Right lobe of liver (tissue), 6 donors: Measurements from ENCODE around the gene LRIT2. TPM values are rescaled to one million over a fixed set of nuclear protein-coding genes. Genes with fewer than 3 reads are reported as not detected.

ENCODE experiments used
- ATAC-seq, 4 donors: fragments of 200-7000 bp; cut with Tn5 transposase; one replicate each; pipeline ENCODE4 v1.9.1; 2020; ENCODE audit warnings: mild to moderate bottlenecking in 4 of 4, moderate library complexity in 4 of 4
- DNase-seq, 3 donors: peaks; one replicate each; pipeline ENCODE4 v3.0.0-alpha.2; 2020
- H3K27ac ChIP-seq, 3 donors: fragments of 200-600 bp; one replicate each; pipeline ENCODE4 v1.8.0; 2022
- H3K27me3 ChIP-seq, 2 donors: fragments of 200-600 bp; one replicate each; pipeline ENCODE4 v1.8.0; 2022
- H3K36me3 ChIP-seq, 4 donors: fragments of 200-600 bp; sonication (generic) in 1 of 4; one replicate each; pipeline versions ENCODE4 v1.5.1 to v1.8.0; 2017 to 2022; ENCODE audit warnings: control low read depth in 1 of 4
- H3K4me1 ChIP-seq, 4 donors: fragments of 200-600 bp; sonication (generic) in 1 of 4; one replicate each; pipeline versions ENCODE4 v1.5.1 to v1.8.0; 2017 to 2022; ENCODE audit warnings: control low read depth in 1 of 4
- H3K4me3 ChIP-seq, 3 donors: fragments of 200-600 bp; one replicate each; pipeline ENCODE4 v1.8.0; 2022
- H3K9me3 ChIP-seq, 4 donors: fragments of 200-600 bp; sonication (generic) in 1 of 4; one replicate each; pipeline versions ENCODE4 v1.5.1 to v1.8.0; 2017 to 2022; ENCODE audit warnings: control low read depth in 1 of 4
- CTCF ChIP-seq, 4 donors: fragments of 200-600 bp in 3 of 4; fragments of 450-650 bp in 1 of 4; IDR thresholded peaks; one replicate each; pipeline versions ENCODE4 v1.5.1 to v1.8.0; 2016 to 2022; ENCODE audit warnings: antibody characterized with exemption in 4 of 4, mild to moderate bottlenecking in 2 of 4
- POLR2A ChIP-seq: fragments of 450-650 bp; IDR thresholded peaks from one replicate; pipeline ENCODE4 v1.6.1; 2017; ENCODE audit warnings: antibody characterized with exemption, mild to moderate bottlenecking
- WGBS: methylation state at CpG from one replicate; pipeline ENCODE4 v1.1.6; 2018; ENCODE audit warnings: low coverage, low lambda C conversion rate; ENCODE audit not compliant: insufficient coverage; ENCODE audit errors: missing lambda C conversion rate; 5-methylcytosine and 5-hydroxymethylcytosine counted together
- intact Hi-C, 2 donors: fragments of 100-400 bp; cut with DNase I; formaldehyde crosslinking; loops; one replicate each; pipeline versions ENCODE4 v1.11.2 to v1.14.1; 2022
- total RNA-seq, 6 experiments: library from RNA; depleted of rRNA in 2 of 6; stranded (reverse); fragments of >200 nt in 2 of 6; fragmentation: NEBNext Ultra II Directional in 3 of 6; extraction: Animal tissue kit (Norgen Biotek cat#: 25700) in 3 of 6; gene quantifications; one replicate each; pipeline versions ENCODE4 v1.1.0 to v1.2.4, GENCODE V29; 2016 to 2023
- donor health status: DM: no; HTN: yes; CAD: no.
- donor health status: DM: no; HTN: no; CAD: no.
- donor health status: DM: no; HTN: no; CAD: no.
- donor health status: DM: no; HTN: yes; CAD: no.
- donor health status: DM: no; HTN: yes; CAD: no.

The LRIT2 gene
- total RNA-seq, 6 experiments from 2014 or later = not detected

DNA sequence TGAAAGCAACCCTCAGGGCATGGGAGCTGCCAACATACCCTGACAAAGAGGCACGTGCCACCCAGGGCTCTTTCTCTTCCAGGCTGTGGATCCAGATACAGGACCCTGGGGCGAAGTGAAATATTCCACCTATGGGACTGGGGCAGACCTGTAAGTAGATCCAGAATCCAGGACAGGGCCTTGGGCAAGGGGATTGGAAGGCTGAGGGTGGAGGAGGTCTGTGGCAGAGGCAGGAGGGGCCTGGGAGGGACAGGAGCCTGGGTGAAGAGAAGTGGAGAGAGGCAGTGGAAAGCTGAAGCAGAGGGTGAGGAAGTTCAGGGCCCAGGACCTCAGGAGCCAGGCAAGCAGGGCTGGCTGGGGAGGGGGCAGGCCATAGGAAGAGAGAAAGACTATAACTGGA, 13.8 kb downstream of the LRIT2 start:
- ATAC-seq (no peak), DNase-seq (no peak)
- Histone ChIP-seq H3K36me3 (no peaks in the 10 kb centered on the region), H3K27ac (no peak overlapping the region), H3K4me3 (no peak overlapping the region), H3K27me3 (no peaks in the 10 kb centered on the region), H3K4me1 (no peaks in the 10 kb centered on the region), H3K9me3 (no peaks in the 10 kb centered on the region)
- intact Hi-C loops = no loop called here
- WGBS = 88% methylated on average over 1 of the region's 2 CpGs
- TF ChIP-seq CTCF (IDR thresholded peaks at IDR 0.05) (no peak), POLR2A (no peak)

GRCh38 chr10:84208023-84208422, 17.3 kb downstream of the LRIT2 start:
- no peaks in the 10 kb centered on the region for H3K36me3 ChIP-seq
- no peak for ATAC-seq
- intact Hi-C loops = no loop called here
- 60% methylated on average over 1 of the region's 10 CpGs for WGBS
- H3K9me3 ChIP-seq = no peaks in the 10 kb centered on the region
- no peak overlapping the region for H3K4me3 ChIP-seq
- no peak overlapping the region for H3K27ac ChIP-seq
- no peaks in the 10 kb centered on the region for H3K27me3 ChIP-seq
- TF ChIP-seq CTCF (IDR thresholded peaks at IDR 0.05) = no peak
- TF ChIP-seq POLR2A = no peak
- H3K4me1 ChIP-seq = no peaks in the 10 kb centered on the region
- DNase-seq = no peak

DNA sequence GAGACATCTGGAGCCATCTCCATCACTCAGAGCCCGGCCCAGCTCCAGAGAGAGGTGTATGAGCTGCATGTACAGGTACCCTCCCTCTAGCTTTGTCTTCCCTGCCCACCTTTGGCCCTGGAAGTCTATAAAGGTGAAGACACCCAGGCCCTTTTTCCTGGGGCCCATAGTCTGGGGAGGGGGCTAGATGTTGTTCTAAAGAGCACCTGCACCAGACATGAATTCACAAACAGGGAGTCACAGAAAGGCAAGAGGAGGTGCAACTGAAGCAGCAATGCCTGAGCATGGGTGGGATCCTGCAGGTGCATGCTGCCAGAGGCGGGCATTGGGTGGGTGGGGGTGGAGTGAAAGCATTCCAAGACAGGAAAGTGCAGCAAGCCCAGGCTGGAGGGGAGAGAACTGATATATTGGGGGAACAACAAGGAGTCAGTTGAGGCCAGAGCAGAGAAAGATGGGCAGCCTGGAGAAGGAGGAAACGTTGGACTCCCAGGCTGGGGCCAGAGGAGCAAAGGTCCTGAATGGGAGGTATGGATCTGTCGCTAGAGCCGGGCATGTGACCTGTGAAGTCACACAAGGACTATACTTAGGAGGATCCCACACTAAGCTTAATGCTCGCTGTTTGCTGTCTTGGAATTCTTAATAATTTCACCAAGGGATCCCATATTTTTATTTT, 19.4 kb downstream of the LRIT2 start:
- Histone ChIP-seq H3K9me3 (no peaks in the 10 kb centered on the region), H3K27me3 (no peaks in the 10 kb centered on the region), H3K36me3 (no peaks in the 10 kb centered on the region), H3K27ac (no peak overlapping the region), H3K4me1 (no peaks in the 10 kb centered on the region), H3K4me3 (no peak overlapping the region)
- ATAC-seq = no peak
- intact Hi-C loops = no loop called here
- 35% methylated on average over 3 of the region's 6 CpGs for WGBS
- TF ChIP-seq CTCF (IDR thresholded peaks at IDR 0.05) = no peak
- no peak for TF ChIP-seq POLR2A
- DNase-seq = no peak

DNA sequence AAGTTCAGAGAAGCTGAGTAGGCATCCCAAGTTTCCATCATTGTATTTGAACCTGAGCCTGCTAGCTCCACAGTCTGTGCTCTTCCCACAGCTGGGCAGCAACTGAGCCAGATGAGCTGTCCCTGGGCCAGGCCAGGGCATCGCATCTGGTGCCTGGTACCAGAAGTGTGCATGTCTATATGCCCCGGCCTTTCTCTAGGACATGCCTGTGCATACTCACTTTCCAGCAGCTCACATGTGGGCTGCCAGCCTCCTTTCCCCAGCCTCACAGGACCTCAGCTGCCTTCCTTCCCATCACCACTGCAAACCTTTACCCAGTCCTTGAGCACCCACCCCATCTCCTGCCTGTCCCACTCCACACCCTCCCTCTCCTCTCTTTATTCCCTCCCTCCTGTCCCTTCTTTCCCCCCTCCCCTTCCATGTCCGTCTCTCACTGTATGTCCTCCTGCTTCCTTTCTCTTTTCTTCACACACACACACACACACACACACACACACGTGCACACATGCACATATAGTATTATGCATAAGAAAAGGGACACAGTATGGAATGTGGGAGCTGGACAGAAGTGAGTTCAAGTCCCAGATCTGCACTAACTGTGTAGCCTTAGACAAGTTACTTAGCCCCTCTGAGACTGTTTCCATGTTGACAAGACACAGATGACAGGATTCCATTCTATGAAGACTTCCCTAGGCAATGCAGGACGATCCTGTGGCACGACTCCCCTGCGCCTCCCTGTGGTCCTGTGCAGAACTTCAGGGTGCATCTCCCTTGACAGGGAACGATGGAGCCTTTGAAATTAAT, 20.1 kb downstream of the LRIT2 start:
- Histone ChIP-seq H3K9me3 (no peaks in the 10 kb centered on the region), H3K4me3 (no peak overlapping the region), H3K4me1 (no peaks in the 10 kb centered on the region), H3K27ac (no peak overlapping the region), H3K36me3 (no peaks in the 10 kb centered on the region), H3K27me3 (no peaks in the 10 kb centered on the region)
- WGBS = 26% methylated on average over 7 of the region's 8 CpGs
- ATAC-seq (peak; percentile 50 to 80 (median 69)), DNase-seq (peak in 1 of 3 donors; percentile 45)
- intact Hi-C loops = no loop called here
- TF ChIP-seq CTCF (IDR thresholded peaks at IDR 0.05) (peak; percentile 30 to 54 (median 41)), POLR2A (no peak)
